HG02798 (cell line): ENCODE measurements around the gene RAD9A.
"Not testable (repeated sequence)": the region's sequence is repeated elsewhere in the genome, so short reads cannot be mapped to it uniquely, and the experiment has no call there.

ENCODE experiments used
- ATAC-seq: cut with Tn5 transposase; IDR thresholded peaks from one replicate; pipeline ENCODE4 v1.9.1; 2021; ENCODE audit warnings: mild to moderate bottlenecking; ENCODE audit not compliant: unreplicated experiment, poor library complexity

The RAD9A gene

GRCh38 chr11:67393990-67394389 is 2.2 kb downstream of the RAD9A start:
- ATAC-seq: no peak

- ATAC-seq: no peak
Measured at GRCh38 chr11:67395555-67396258, 3.9 kb downstream of the RAD9A start.

- no peak for ATAC-seq
Measured at GRCh38 chr11:67396259-67396581, 4.4 kb downstream of the RAD9A start.

GRCh38 chr11:67396587-67397389 is 5.0 kb downstream of the RAD9A start:
- ATAC-seq: no peak

- no peak for ATAC-seq
Measured at GRCh38 chr11:67397536-67397935, 5.8 kb downstream of the RAD9A start.

- ATAC-seq: no peak
Measured at GRCh38 chr11:67397986-67398660, 6.3 kb downstream of the RAD9A start.

GRCh38 chr11:67398661-67399563 is 7.1 kb downstream of the RAD9A start:
- ATAC-seq: no peak

- no peak for ATAC-seq
Measured at GRCh38 chr11:67400251-67400941, 8.6 kb downstream of the RAD9A start.

- ATAC-seq: peak; percentile 18
Measured at GRCh38 chr11:67400942-67401494, 9.2 kb downstream of the RAD9A start.

- peak; percentile 79 for ATAC-seq
Measured at GRCh38 chr11:67401495-67402191, 9.9 kb downstream of the RAD9A start, which contains the start of gene PPP1CA. TSS of gene PPP1CA (minus strand) at chr11:67401858. CDS start at chr11:67401782, 76 bp downstream.

GRCh38 chr11:67402192-67402839 is 10.5 kb downstream of the RAD9A start:
- ATAC-seq: not testable (repeated sequence)

GRCh38 chr11:67403085-67403484 is 11.3 kb downstream of the RAD9A start:
- not testable (repeated sequence) for ATAC-seq

- ATAC-seq: no peak
Measured at GRCh38 chr11:67404515-67405195, 12.9 kb downstream of the RAD9A start.

- no peak for ATAC-seq
Measured at GRCh38 chr11:67405196-67405567, 13.4 kb downstream of the RAD9A start.

GRCh38 chr11:67405688-67406339 is 14.0 kb downstream of the RAD9A start:
- ATAC-seq: no peak

- ATAC-seq: no peak
Measured at GRCh38 chr11:67406420-67406968, 14.7 kb downstream of the RAD9A start.
